H1 (cell line): ENCODE measurements around the gene PRSS22.

ENCODE experiments used
- CTCF ChIP-seq, 3 experiments: IDR thresholded peaks; 1 replicate in 2 of 3; 2 replicates in 1 of 3; pipeline versions ENCODE4 v1.5.1 to v1.6.1; 2011; ENCODE audit warnings: low read length in 3 of 3, mild to moderate bottlenecking in 3 of 3, inconsistent platforms in 2 of 3, low read depth in 1 of 3, moderate library complexity in 1 of 3; ENCODE audit not compliant: insufficient read depth in 1 of 3; ENCODE audit errors: control extremely low read depth in 1 of 3
- HDAC6 ChIP-seq: IDR thresholded peaks from one replicate; pipeline ENCODE4 v1.7.1; 2012; ENCODE audit warnings: low read depth, mild to moderate bottlenecking, inconsistent platforms, low read length, moderate library complexity
- POLR2A ChIP-seq, 2 experiments: IDR thresholded peaks; 1 replicate in 1 of 2; 2 replicates in 1 of 2; pipeline ENCODE4 v1.6.1; 2011; ENCODE audit warnings: low read depth in 2 of 2, low read length in 2 of 2, mild to moderate bottlenecking in 2 of 2; ENCODE audit errors: control extremely low read depth in 1 of 2

GRCh38 chr16:2828521-2828840 lies 29.5 kb downstream of the PRSS22 start:
- TF ChIP-seq HDAC6: no peak
- no peak for TF ChIP-seq POLR2A (IDR thresholded peaks at IDR 0.05; ENCODE audit: control extremely low read depth in 1 of 2, low read depth in 2 of 2, low read length in 2 of 2)
- TF ChIP-seq CTCF (IDR thresholded peaks at IDR 0.05; ENCODE audit: control extremely low read depth in 1 of 3, insufficient read depth in 1 of 3, low read depth in 1 of 3, low read length in 3 of 3): no peak
